ENCODE data around the gene AGAP3. TPM values are rescaled to one million over a fixed set of nuclear protein-coding genes. Genes with fewer than 3 reads are reported as not detected.

Gene AGAP3
- total RNA-seq, 1 donor from 2014 or later, result 135 TPM

DNA sequence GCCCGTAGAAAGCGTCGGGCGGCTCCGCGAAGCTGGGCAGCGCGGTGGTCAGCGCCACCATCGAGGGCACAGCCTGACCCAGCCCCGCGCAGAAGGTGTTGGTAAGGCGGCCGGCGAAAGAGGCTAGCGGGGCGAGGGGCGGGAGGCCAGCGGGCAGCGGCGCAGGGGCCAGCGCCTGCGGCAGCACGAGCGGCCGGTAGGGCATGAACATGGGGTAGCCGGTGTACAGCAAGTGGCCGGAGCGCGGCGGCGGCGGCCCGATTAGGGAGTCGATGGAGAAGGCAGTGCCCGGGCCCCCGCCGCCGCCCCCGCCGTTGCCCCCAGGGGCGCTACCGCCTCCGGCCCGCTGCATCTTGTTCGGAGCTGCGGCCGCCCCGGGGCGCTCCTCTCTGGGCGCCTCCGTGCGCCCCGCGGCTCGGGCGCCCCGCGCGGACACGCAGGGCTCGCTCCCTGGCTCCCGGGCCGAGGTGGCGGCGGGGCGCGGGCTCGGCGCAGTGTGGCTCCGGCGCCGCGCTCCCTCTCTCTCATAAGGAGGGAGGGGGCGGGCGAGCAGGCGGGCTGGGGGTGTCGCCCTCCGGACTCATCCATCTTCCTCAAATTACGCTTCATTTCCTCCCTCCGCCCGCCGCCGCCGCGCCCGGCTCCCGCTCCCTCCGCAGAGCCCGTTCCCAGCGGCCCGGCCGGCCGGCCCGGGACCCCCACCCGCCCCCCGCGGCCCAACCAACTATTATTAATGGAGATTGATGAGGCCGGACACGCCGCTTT lies 81.1 kb downstream of the AGAP3 start, which contains the start of gene GBX1:
TSS of gene GBX1 (minus strand) at position 498 of the 765 bp plus-strand sequence. CDS start at position 352, 146 bp downstream.
- H3K4me1 Mint-ChIP-seq (ENCODE audit: unreplicated experiment), result no peaks in the 10 kb centered on the region
- H3K36me3 Mint-ChIP-seq (ENCODE audit: unreplicated experiment), result no peaks in the 10 kb centered on the region
- no peak within 1 kb of the TSS for H3K27ac Mint-ChIP-seq (ENCODE audit: unreplicated experiment)
- no peak for DNase-seq (ENCODE audit: extremely low spot score, unreplicated experiment)
- H3K27me3 Mint-ChIP-seq (ENCODE audit: unreplicated experiment), result peaks cover 38% of the 10 kb centered on the region
- no peaks in the 10 kb centered on the region for H3K9me3 Mint-ChIP-seq (ENCODE audit: unreplicated experiment)
- TF ChIP-seq, protein P1, sequence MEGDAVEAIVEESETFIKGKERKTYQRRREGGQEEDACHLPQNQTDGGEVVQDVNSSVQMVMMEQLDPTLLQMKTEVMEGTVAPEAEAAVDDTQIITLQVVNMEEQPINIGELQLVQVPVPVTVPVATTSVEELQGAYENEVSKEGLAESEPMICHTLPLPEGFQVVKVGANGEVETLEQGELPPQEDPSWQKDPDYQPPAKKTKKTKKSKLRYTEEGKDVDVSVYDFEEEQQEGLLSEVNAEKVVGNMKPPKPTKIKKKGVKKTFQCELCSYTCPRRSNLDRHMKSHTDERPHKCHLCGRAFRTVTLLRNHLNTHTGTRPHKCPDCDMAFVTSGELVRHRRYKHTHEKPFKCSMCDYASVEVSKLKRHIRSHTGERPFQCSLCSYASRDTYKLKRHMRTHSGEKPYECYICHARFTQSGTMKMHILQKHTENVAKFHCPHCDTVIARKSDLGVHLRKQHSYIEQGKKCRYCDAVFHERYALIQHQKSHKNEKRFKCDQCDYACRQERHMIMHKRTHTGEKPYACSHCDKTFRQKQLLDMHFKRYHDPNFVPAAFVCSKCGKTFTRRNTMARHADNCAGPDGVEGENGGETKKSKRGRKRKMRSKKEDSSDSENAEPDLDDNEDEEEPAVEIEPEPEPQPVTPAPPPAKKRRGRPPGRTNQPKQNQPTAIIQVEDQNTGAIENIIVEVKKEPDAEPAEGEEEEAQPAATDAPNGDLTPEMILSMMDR (IDR thresholded peaks at IDR 0.05), result no peak
- peak within 1 kb of the TSS; percentile 53 for H3K4me3 Mint-ChIP-seq (ENCODE audit: unreplicated experiment)

DNA sequence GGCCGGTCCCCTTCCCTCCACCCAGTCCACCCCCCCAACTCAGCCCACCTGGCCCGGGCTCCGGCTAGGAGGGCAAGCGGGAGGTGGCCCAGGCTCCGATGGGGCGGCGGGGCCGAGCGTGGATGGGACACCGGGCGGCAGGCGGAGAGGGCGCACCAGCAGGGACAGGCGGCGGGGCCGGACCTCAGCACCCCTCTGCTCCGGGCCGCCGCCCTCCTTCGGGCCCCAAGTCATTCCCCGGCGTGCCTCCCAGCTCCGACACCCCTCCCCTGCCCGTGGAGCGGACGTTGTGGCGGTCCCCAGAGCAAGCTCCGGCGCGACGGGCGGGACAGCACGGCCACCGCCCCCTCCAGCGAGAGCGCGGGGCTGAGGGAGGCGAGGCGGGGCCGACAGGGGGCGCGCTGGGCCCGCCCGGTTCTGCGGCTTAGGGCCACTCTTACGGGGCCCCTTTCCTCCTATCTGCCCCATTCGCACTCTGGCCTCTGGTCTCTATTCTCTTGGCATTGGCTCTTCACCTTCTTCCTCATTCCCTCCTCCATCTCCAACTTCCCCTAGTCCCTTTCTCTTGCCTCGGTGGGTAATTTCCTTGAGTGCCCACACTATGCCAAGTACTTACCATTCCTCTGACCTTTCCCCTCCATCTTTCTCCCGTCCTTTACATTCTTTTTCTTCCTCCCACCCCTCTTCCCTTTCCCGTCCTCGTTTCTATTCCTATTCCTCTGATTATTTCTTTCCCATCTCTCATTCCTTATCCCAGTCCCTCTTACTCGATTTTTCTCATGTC lies 81.9 kb downstream of the AGAP3 start:
- no peak for DNase-seq (ENCODE audit: extremely low spot score, unreplicated experiment)
- Mint-ChIP-seq H3K9me3 (ENCODE audit: unreplicated experiment) (no peaks in the 10 kb centered on the region), H3K36me3 (ENCODE audit: unreplicated experiment) (no peaks in the 10 kb centered on the region), H3K27me3 (ENCODE audit: unreplicated experiment) (peaks cover 45% of the 10 kb centered on the region), H3K4me1 (ENCODE audit: unreplicated experiment) (no peaks in the 10 kb centered on the region), H3K27ac (ENCODE audit: unreplicated experiment) (no peak overlapping the region), H3K4me3 (ENCODE audit: unreplicated experiment) (peak overlapping the region; percentile 53)
- TF ChIP-seq, protein P1 (IDR thresholded peaks at IDR 0.05), result peak; percentile 72

DNA sequence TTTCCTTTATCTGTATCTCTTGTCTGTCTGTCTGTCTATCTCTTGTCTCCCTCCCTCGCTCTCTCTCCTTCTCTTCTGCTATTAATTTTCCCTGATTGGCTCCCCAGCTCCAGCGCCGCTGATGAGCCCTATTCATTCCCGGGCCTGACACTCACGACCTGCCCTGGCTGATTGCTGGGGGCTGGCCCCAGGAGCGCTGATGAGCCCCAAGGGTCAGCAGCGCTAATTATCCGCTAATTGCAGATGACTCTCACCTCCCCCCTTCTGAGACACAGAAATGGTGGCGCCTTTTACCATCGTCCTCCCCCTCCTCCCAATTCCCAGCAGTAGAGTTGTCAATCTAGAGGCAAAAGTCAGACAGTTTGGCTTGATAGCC lies 82.5 kb downstream of the AGAP3 start:
- no peaks in the 10 kb centered on the region for H3K4me1 Mint-ChIP-seq (ENCODE audit: unreplicated experiment)
- no peaks in the 10 kb centered on the region for H3K36me3 Mint-ChIP-seq (ENCODE audit: unreplicated experiment)
- no peaks in the 10 kb centered on the region for H3K9me3 Mint-ChIP-seq (ENCODE audit: unreplicated experiment)
- TF ChIP-seq, protein P1 (IDR thresholded peaks at IDR 0.05), result no peak
- no peak overlapping the region for H3K27ac Mint-ChIP-seq (ENCODE audit: unreplicated experiment)
- peaks cover 49% of the 10 kb centered on the region for H3K27me3 Mint-ChIP-seq (ENCODE audit: unreplicated experiment)
- no peak overlapping the region for H3K4me3 Mint-ChIP-seq (ENCODE audit: unreplicated experiment)
- no peak for DNase-seq (ENCODE audit: extremely low spot score, unreplicated experiment)

DNA sequence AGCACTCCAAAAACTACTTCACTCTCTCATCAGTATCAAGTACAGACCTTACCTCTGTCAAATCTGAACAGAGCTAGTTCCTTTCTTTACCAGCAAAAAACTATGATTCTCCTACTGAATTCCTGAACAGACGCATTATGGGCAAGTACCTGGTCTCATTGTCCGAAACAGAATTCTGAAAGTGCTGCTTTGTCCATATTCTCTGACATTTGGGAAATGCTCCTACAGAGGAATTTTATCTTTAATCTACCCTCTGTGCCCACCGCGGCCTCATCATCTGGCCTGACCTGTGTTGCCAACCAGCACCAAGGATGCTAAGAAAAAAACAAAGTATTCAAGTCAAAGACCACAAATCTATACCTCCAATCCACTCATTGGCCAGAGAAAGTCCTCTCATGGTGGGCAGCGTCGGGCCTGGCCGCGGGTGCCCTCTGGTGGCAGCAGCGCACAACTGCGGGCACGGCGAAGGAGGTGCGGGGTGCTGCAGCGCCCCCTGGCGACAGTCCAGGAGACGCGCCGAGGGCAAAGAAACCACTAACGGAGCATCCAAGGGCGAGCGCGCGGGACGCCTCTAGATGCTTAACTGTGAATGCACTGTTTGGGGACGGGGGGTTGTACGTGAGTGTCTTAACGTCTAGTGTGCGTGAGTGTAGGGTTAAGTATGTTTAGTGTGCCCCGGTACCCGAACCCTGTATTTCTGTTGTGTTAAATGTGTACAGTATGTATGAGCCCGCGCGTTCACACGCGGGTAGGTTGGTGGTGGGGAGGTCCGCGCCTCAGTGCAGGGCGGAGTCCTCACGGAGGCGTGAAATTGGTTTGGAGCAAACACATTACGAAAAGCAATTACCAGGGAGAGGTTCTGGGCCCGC lies 86.2 kb downstream of the AGAP3 start:
- Mint-ChIP-seq H3K4me1 (ENCODE audit: unreplicated experiment) (no peaks in the 10 kb centered on the region), H3K27ac (ENCODE audit: unreplicated experiment) (no peak overlapping the region), H3K9me3 (ENCODE audit: unreplicated experiment) (no peaks in the 10 kb centered on the region), H3K4me3 (ENCODE audit: unreplicated experiment) (no peak overlapping the region), H3K27me3 (ENCODE audit: unreplicated experiment) (peaks cover 55% of the 10 kb centered on the region), H3K36me3 (ENCODE audit: unreplicated experiment) (no peaks in the 10 kb centered on the region)
- peak; percentile 94 for DNase-seq (ENCODE audit: extremely low spot score, unreplicated experiment)
- TF ChIP-seq, protein P1 (IDR thresholded peaks at IDR 0.05), result peak; percentile 100
